PC-9 (cell line): ENCODE results near the gene NRG3. TPM values are rescaled to one million over a fixed set of nuclear protein-coding genes. Genes with fewer than 3 reads are reported as not detected.

Source experiments
- BruUV-seq: library from RNA; stranded (reverse); fragments of 400-500 nt; replicated peaks from 2 replicates; lab custom pipeline; 2021; lab: Mats Ljungman, UMichigan
- CTCF ChIA-PET: fragments of 300-600 bp; sonication (Branson Sonifier 250); formaldehyde crosslinking; loops from one replicate; lab custom pipeline; 2022; ENCODE audit warnings: antibody characterized with exemption; lab: Charles Lee
- POLR2A ChIA-PET: fragments of 300-600 bp; sonication (Branson Sonifier 250); formaldehyde crosslinking; loops from one replicate; lab custom pipeline; 2022; ENCODE audit warnings: antibody characterized with exemption; ENCODE audit not compliant: unreplicated experiment; lab: Charles Lee
- DNase-seq, 2 experiments: peaks; one replicate each; pipeline versions ENCODE4 v3.0.0 to v3.0.0-alpha.2; 2015 to 2022; ENCODE audit warnings: mixed read lengths in 1 of 2
- H2AFZ ChIP-seq: fragments of 200-600 bp; sonication (generic); 2 replicates; pipeline ENCODE4 v1.8.1; 2017; ENCODE audit warnings: antibody characterized with exemption
- H3F3A ChIP-seq: fragments of 200-600 bp; sonication (generic); 2 replicates; pipeline ENCODE4 v1.8.1; 2017; ENCODE audit warnings: antibody characterized with exemption, mild to moderate bottlenecking, low read depth; ENCODE audit not compliant: insufficient read depth
- H3K27ac ChIP-seq: fragments of 200-600 bp; sonication (generic); 2 replicates; pipeline ENCODE4 v1.6.1; 2016; ENCODE audit warnings: mixed run types
- H3K27me3 ChIP-seq: fragments of 200-600 bp; sonication (generic); 2 replicates; pipeline ENCODE4 v1.6.1; 2016; ENCODE audit warnings: low read depth, mixed run types; ENCODE audit not compliant: insufficient read depth
- H3K36me3 ChIP-seq: fragments of 200-600 bp; sonication (generic); 2 replicates; pipeline ENCODE4 v1.6.1; 2016; ENCODE audit warnings: low read depth, mixed run types
- H3K4me1 ChIP-seq: fragments of 200-600 bp; sonication (generic); replicated peaks from 2 replicates; pipeline ENCODE4 v1.6.1; 2016; ENCODE audit warnings: mixed run types; ENCODE audit not compliant: insufficient read depth
- H3K4me2 ChIP-seq: fragments of 200-600 bp; sonication (generic); 2 replicates; pipeline ENCODE4 v1.6.1; 2017; ENCODE audit warnings: mixed run types
- H3K4me3 ChIP-seq: fragments of 200-600 bp; sonication (generic); 2 replicates; pipeline ENCODE4 v1.6.1; 2016; ENCODE audit warnings: mixed run types
- H3K79me2 ChIP-seq: fragments of 200-600 bp; sonication (generic); 2 replicates; pipeline ENCODE4 v1.6.1; 2017; ENCODE audit warnings: low read depth, mixed run types
- H3K9me2 ChIP-seq: fragments of 200-600 bp; sonication (generic); 2 replicates; pipeline ENCODE4 v1.8.1; 2017; ENCODE audit warnings: mild to moderate bottlenecking; ENCODE audit not compliant: insufficient read depth
- H3K9me3 ChIP-seq: fragments of 200-600 bp; sonication (generic); 2 replicates; pipeline ENCODE4 v1.8.1; 2016; ENCODE audit warnings: low read depth; ENCODE audit not compliant: insufficient read depth
- H4K20me1 ChIP-seq: fragments of 200-600 bp; sonication (generic); 2 replicates; pipeline ENCODE4 v1.8.1; 2017; ENCODE audit not compliant: insufficient read depth
- CTCF ChIP-seq: fragments of 200-600 bp; sonication (generic); conservative IDR thresholded peaks from 2 replicates; pipeline ENCODE4 v1.6.1; 2017; ENCODE audit warnings: mixed run types, antibody characterized with exemption, mild to moderate bottlenecking, moderate library complexity
- EZH2 ChIP-seq: fragments of 200-600 bp; sonication (generic); IDR thresholded peaks from 2 replicates; pipeline ENCODE4 v1.8.0; 2017; ENCODE audit warnings: antibody characterized with exemption, low read depth
- intact Hi-C: fragments of 100-400 bp; cut with micrococcal nuclease; formaldehyde crosslinking; loops from one replicate; pipeline ENCODE4 v1.10.0; 2022; ENCODE audit not compliant: unreplicated experiment
- total RNA-seq: library from RNA; stranded (reverse); gene quantifications from 2 replicates; pipeline ENCODE4 v1.2.3, GENCODE V29; 2021

NRG3 gene
- total RNA-seq, 1 experiment from 2014 or later, result not detected

GRCh38 chr10:82282782-82283456, 407.9 kb downstream of the NRG3 start:
- POLR2A ChIA-PET, result no interaction called here
- no peak for TF ChIP-seq EZH2
- no peak for TF ChIP-seq CTCF

GRCh38 chr10:82284180-82284579, 409.2 kb downstream of the NRG3 start:
- Histone ChIP-seq H3K9me3 (no peaks in the 10 kb centered on the region), H3K36me3 (no peaks in the 10 kb centered on the region), H3K27me3 (no peaks in the 10 kb centered on the region), H3K79me2 (no peaks in the 10 kb centered on the region), H3F3A (no peaks in the 10 kb centered on the region), H3K9me2 (no peaks in the 10 kb centered on the region), H3K27ac (no peak overlapping the region), H3K4me2 (no peak overlapping the region), H3K4me1 (no peaks in the 10 kb centered on the region), H3K4me3 (no peak overlapping the region), H4K20me1 (no peaks in the 10 kb centered on the region), H2AFZ (no peak overlapping the region)
- ChIA-PET POLR2A (no interaction called here), CTCF (no interaction called here)
- intact Hi-C loops, result no loop called here
- BruUV-seq, result no TSS peak
- DNase-seq, result no peak
- TF ChIP-seq EZH2 (no peak), CTCF (no peak)

More at GRCh38 chr10:82282782-82283456, 407.9 kb downstream of the NRG3 start:
- no peaks in the 10 kb centered on the region for H3K36me3 ChIP-seq
- BruUV-seq, result no TSS peak
- CTCF ChIA-PET, result no interaction called here
- H3K9me2 ChIP-seq, result no peaks in the 10 kb centered on the region
- no peaks in the 10 kb centered on the region for H3F3A ChIP-seq
- no peak overlapping the region for H3K27ac ChIP-seq
- H4K20me1 ChIP-seq, result no peaks in the 10 kb centered on the region
- intact Hi-C loops, result no loop called here
- no peaks in the 10 kb centered on the region for H3K79me2 ChIP-seq
- H3K27me3 ChIP-seq, result no peaks in the 10 kb centered on the region
- DNase-seq, result peak in 1 of 2 experiments; percentile 31
- H2AFZ ChIP-seq, result no peak overlapping the region
- no peak overlapping the region for H3K4me3 ChIP-seq
- H3K9me3 ChIP-seq, result no peaks in the 10 kb centered on the region
- no peak overlapping the region for H3K4me2 ChIP-seq
- no peaks in the 10 kb centered on the region for H3K4me1 ChIP-seq

GRCh38 chr10:82288461-82288881, 413.5 kb downstream of the NRG3 start:
- no peak for TF ChIP-seq CTCF
- TF ChIP-seq EZH2, result no peak
- no peaks in the 10 kb centered on the region for H4K20me1 ChIP-seq
- BruUV-seq, result no TSS peak
- H3K4me3 ChIP-seq, result no peak overlapping the region
- no peaks in the 10 kb centered on the region for H3K4me1 ChIP-seq
- H3K27ac ChIP-seq, result no peak overlapping the region
- H3K79me2 ChIP-seq, result no peaks in the 10 kb centered on the region
- intact Hi-C loops, result no loop called here
- H3K9me3 ChIP-seq, result no peaks in the 10 kb centered on the region
- ChIA-PET POLR2A (no interaction called here), CTCF (no interaction called here)
- H2AFZ ChIP-seq, result no peak overlapping the region
- no peak overlapping the region for H3K4me2 ChIP-seq
- no peaks in the 10 kb centered on the region for H3K9me2 ChIP-seq
- DNase-seq, result peak in 1 of 2 experiments; percentile 53
- no peaks in the 10 kb centered on the region for H3K36me3 ChIP-seq
- no peaks in the 10 kb centered on the region for H3K27me3 ChIP-seq
- no peaks in the 10 kb centered on the region for H3F3A ChIP-seq
